ENCODE results near the gene CFAP299. TPM values are rescaled to one million over a fixed set of nuclear protein-coding genes. Genes with fewer than 3 reads are reported as not detected.

The CFAP299 gene
- total and polyA plus RNA-seq, 2 of the 8 experiments (the other 6 are each of a cell fraction or from before 2014, with no cell fraction given), result not detected

DNA sequence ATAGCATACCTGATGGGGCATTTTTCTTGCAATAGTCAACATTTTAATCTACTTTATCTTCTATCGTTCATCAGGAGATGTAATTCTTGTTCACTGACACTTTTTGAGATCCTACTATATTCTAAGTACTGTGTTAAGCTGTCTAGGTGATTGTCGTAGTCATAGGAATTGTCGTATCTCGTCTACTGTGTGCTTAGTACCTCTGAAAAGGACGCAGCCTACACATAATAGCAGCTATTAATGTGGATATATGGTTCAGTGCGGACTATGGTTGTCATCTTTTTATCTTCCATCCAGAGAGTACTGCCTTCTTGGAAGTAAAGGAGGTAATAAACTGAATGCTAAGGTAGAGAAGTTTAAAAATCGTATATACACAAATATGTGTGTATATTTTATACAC lies 21.9 kb upstream of the CFAP299 start:
- H3K4me1 ChIP-seq (replicated peaks in 1 of 4; ENCODE audit: control insufficient read depth in 3 of 4, insufficient read depth in 4 of 4, low read length in 3 of 4), result no peaks in the 10 kb centered on the region
- H3K56ac ChIP-seq (replicated peaks; ENCODE audit: insufficient read length, low read depth, low read length), result no peak overlapping the region
- no peaks in the 10 kb centered on the region for H4K20me1 ChIP-seq (replicated peaks in 1 of 2; ENCODE audit: control insufficient read depth in 1 of 2, insufficient read depth in 2 of 2, low read length in 2 of 2)
- no peak overlapping the region for H3K9ac ChIP-seq (replicated peaks in 1 of 4; ENCODE audit: extremely low read depth in 1 of 4, low read depth in 3 of 4, low read length in 3 of 4)
- POLR2A ChIA-PET (ENCODE audit: partially characterized antibody), result no interaction called here
- no peak overlapping the region for H3K18ac ChIP-seq (ENCODE audit: extremely low read depth, low read length)
- no peak overlapping the region for H2AFZ ChIP-seq (ENCODE audit: low read length)
- no peak overlapping the region for H3K4me2 ChIP-seq (ENCODE audit: insufficient read depth in 1 of 2, low read depth in 2 of 2, low read length in 2 of 2)
- CTCF ChIA-PET (ENCODE audit: partially characterized antibody), result interaction anchor here (0.8 to 1.2 kb wide), 3 partner anchors 8 to 1003 kb away, joined by 3 read pairs; no protein-coding TSS in a partner anchor
- no peak overlapping the region for H3K4me3 ChIP-seq (ENCODE audit: extremely low read depth in 1 of 4, insufficient read depth in 2 of 4, low read depth in 3 of 4, low read length in 4 of 4)
- H3K27me3 ChIP-seq (replicated peaks in 1 of 4; ENCODE audit: control insufficient read depth in 3 of 4, extremely low read depth in 1 of 4, insufficient read depth in 3 of 4, low read length in 3 of 4), result no peaks in the 10 kb centered on the region
- H3K23me2 ChIP-seq (ENCODE audit: low read depth, low read length), result no peaks in the 10 kb centered on the region; the same call in 1 of the 2 replicates
- DNase-seq (ENCODE audit: low read depth in 1 of 2, low spot score in 2 of 2) (no peak), FAIRE-seq (no peak)
- H2BK5ac ChIP-seq (ENCODE audit: low read depth, low read length), result no peak overlapping the region
- no peaks in the 10 kb centered on the region for H3K79me1 ChIP-seq (ENCODE audit: low read depth, low read length)
- H3K23ac ChIP-seq (ENCODE audit: insufficient read length), result no peak overlapping the region
- H2BK120ac ChIP-seq (replicated peaks; ENCODE audit: low read depth, low read length), result no peak overlapping the region
- no peak overlapping the region for H4K8ac ChIP-seq (ENCODE audit: extremely low read depth, insufficient read depth, low read length)
- H4K91ac ChIP-seq (replicated peaks; ENCODE audit: insufficient read length, low read length), result no peak overlapping the region
- H3K9me3 ChIP-seq (ENCODE audit: insufficient read depth in 2 of 2, low read depth in 1 of 2, low read length in 1 of 2), result no peaks in the 10 kb centered on the region
- no peak overlapping the region for H4K5ac ChIP-seq (ENCODE audit: insufficient read length, low read depth, low read length)
- no peak for TF ChIP-seq TAF7 (optimal IDR thresholded peaks at IDR 0.05; ENCODE audit: borderline replicate concordance, low read depth, low read length)
- TF ChIP-seq GABPA (IDR thresholded peaks at IDR 0.05; ENCODE audit: borderline replicate concordance, insufficient read depth, low read length), result no peak
- no peak for TF ChIP-seq CHD1 (IDR thresholded peaks at IDR 0.05; ENCODE audit: low read depth, low read length)
- no peak for TF ChIP-seq RNF2 (IDR thresholded peaks at IDR 0.05; ENCODE audit: borderline replicate concordance, low read depth, low read length, missing control alignments, poor library complexity, severe bottlenecking)
- no peak for TF ChIP-seq CTBP2 (IDR thresholded peaks at IDR 0.05; ENCODE audit: borderline replicate concordance, insufficient read depth, insufficient read length, low read length)
- TF ChIP-seq JUN (IDR thresholded peaks at IDR 0.05; ENCODE audit: low read depth, low read length), result no peak
- H2BK20ac ChIP-seq (ENCODE audit: low read length), result no peak overlapping the region
- no peaks in the 10 kb centered on the region for H3K79me2 ChIP-seq (ENCODE audit: control insufficient read depth in 1 of 2, insufficient read depth in 2 of 2, low read length in 2 of 2)
- WGBS, 2 experiments (ENCODE audit: extremely low coverage in 1 of 2, insufficient coverage in 1 of 2, insufficient read length in 1 of 2, insufficient replicate concordance in 2 of 2, low coverage in 1 of 2, low lambda C conversion rate in 2 of 2, missing lambda C conversion rate in 1 of 2), result 75% methylated on average over 7 of the region's 7 CpGs; no CpG with 5 or more reads in 1 of the 2 experiments
- no peak overlapping the region for H3K27ac ChIP-seq (ENCODE audit: low read depth, low read length)
- no peak overlapping the region for H3K4ac ChIP-seq (replicated peaks; ENCODE audit: insufficient read length, low read depth, low read length)
- H3K14ac ChIP-seq (ENCODE audit: insufficient read length), result no peak overlapping the region
- H3K36me3 ChIP-seq (ENCODE audit: control insufficient read depth in 2 of 4, insufficient read depth in 4 of 4, low read length in 3 of 4), result no peaks in the 10 kb centered on the region
- no peak overlapping the region for H2AK5ac ChIP-seq (ENCODE audit: low read depth, low read length)
- no peak overlapping the region for H2BK12ac ChIP-seq (ENCODE audit: low read depth, low read length)
- no peak overlapping the region for H2BK15ac ChIP-seq (ENCODE audit: low read length)
